ENCODE measurements around the gene TPSG1.
"Not testable (repeated sequence)": the region's sequence is repeated elsewhere in the genome, so short reads cannot be mapped to it uniquely, and the experiment has no call there.

DNA sequence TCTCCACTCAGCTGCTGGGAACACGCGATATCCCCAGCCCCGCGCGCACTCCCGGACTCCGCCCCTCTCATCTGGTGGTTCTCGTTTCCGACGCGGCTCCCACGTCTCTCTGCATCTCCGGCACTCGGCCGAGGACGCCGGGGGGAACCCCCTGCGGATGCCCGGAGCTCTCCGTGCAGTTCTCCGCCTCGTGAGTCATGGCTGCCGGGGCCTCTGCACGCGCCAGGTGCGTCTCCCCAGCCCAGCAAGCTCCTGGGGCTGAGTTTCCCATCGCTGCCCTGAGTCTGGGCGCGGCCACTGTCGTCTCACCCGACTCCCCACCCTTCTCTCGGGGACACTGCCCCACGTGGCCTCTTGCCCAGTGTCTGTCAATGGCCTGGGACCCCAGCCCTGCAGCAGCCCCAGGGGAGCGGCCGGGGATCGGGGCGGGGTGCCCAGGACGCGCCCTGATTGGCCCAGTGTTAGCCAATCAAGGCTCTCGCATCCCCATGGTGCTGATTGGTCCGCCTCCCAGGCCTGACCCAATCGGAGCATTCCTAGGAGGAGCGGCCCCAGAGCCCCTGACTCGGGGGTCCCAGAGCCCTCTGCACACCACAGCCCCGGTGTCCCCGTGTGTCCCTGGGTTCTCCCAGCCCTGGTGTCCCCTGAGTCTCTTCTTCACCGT lies 28.8 kb upstream of the TPSG1 start:
- TF ChIP-seq POLR2AphosphoS5, POLR2A (IDR thresholded peaks at IDR 0.05): not testable (repeated sequence)
